GM21515 (cell line): ENCODE results near the gene MAPK6.
"Not testable (repeated sequence)": the region's sequence is repeated elsewhere in the genome, so short reads cannot be mapped to it uniquely, and the experiment has no call there.

Source experiments
- ATAC-seq: cut with Tn5 transposase; IDR thresholded peaks from one replicate; pipeline ENCODE4 v1.9.1; 2021; ENCODE audit not compliant: unreplicated experiment

MAPK6 gene

GRCh38 chr15:52080031-52080430 is 61.0 kb downstream of the MAPK6 start:
- no peak for ATAC-seq

GRCh38 chr15:52080706-52081392 is 61.8 kb downstream of the MAPK6 start:
- ATAC-seq = no peak

GRCh38 chr15:52082197-52083036 is 63.4 kb downstream of the MAPK6 start:
- ATAC-seq = peak; percentile 71

GRCh38 chr15:52083037-52083359 is 64.0 kb downstream of the MAPK6 start:
- not testable (repeated sequence) for ATAC-seq

- ATAC-seq = no peak
These were observed 64.6 kb downstream of the MAPK6 start for GRCh38 chr15:52083603-52084002.

- ATAC-seq = no peak
These were observed 66.3 kb downstream of the MAPK6 start for GRCh38 chr15:52085299-52085698.

- ATAC-seq = no peak
These were observed 67.2 kb downstream of the MAPK6 start for GRCh38 chr15:52086011-52086786.

GRCh38 chr15:52090193-52090592 is 71.2 kb downstream of the MAPK6 start:
- no peak for ATAC-seq

GRCh38 chr15:52093167-52093538 is 74.1 kb downstream of the MAPK6 start:
- no peak for ATAC-seq

- no peak for ATAC-seq
These were observed 74.8 kb downstream of the MAPK6 start for GRCh38 chr15:52093539-52094510.

GRCh38 chr15:52094811-52095584 is 76.0 kb downstream of the MAPK6 start:
- ATAC-seq = no peak

- no peak for ATAC-seq
These were observed 76.7 kb downstream of the MAPK6 start for GRCh38 chr15:52095597-52096262.

GRCh38 chr15:52096536-52096935 is 77.5 kb downstream of the MAPK6 start:
- not testable (repeated sequence) for ATAC-seq

- no peak for ATAC-seq
These were observed 78.2 kb downstream of the MAPK6 start for GRCh38 chr15:52097180-52097579.

- no peak for ATAC-seq
These were observed 79.3 kb downstream of the MAPK6 start for GRCh38 chr15:52098323-52098722.

- no peak for ATAC-seq
These were observed 80.7 kb downstream of the MAPK6 start for GRCh38 chr15:52099651-52100272.

GRCh38 chr15:52100807-52101442 is 81.9 kb downstream of the MAPK6 start:
- no peak for ATAC-seq

GRCh38 chr15:52101542-52102323 is 82.7 kb downstream of the MAPK6 start:
- peak; percentile 45 for ATAC-seq
